ENCODE measurements around the gene IL1F10.

Gene IL1F10

DNA sequence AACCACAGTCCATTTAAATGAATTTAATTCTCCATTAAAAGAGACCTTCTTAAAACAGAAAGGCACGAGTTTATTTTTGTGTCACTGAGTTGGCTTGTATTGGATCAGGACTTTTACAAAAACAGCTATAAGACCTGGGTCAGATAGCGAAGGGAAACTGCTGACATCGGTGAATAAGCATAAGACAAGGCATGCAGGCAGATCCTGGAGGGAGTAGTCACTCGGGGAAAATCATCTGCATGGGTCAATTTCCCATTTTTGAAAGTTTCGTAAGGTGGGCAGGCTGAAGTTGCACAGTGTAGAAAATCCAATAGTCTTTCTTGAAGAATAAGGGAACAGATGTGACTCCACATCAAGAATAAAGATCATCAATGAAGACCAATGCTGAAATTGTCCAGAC, 28.1 kb upstream of the IL1F10 start:
- no peak overlapping the region for H3K4me3 ChIP-seq (ENCODE audit: low read depth, low read length)
- ChIA-PET POLR2A (no interaction called here), CTCF (no interaction called here)
- no peak for DNase-seq (ENCODE audit: low read depth, low spot score)
- TF ChIP-seq, protein P1, sequence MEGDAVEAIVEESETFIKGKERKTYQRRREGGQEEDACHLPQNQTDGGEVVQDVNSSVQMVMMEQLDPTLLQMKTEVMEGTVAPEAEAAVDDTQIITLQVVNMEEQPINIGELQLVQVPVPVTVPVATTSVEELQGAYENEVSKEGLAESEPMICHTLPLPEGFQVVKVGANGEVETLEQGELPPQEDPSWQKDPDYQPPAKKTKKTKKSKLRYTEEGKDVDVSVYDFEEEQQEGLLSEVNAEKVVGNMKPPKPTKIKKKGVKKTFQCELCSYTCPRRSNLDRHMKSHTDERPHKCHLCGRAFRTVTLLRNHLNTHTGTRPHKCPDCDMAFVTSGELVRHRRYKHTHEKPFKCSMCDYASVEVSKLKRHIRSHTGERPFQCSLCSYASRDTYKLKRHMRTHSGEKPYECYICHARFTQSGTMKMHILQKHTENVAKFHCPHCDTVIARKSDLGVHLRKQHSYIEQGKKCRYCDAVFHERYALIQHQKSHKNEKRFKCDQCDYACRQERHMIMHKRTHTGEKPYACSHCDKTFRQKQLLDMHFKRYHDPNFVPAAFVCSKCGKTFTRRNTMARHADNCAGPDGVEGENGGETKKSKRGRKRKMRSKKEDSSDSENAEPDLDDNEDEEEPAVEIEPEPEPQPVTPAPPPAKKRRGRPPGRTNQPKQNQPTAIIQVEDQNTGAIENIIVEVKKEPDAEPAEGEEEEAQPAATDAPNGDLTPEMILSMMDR (IDR thresholded peaks at IDR 0.05; ENCODE audit: insufficient read depth, low read length, missing control alignments) = no peak

DNA sequence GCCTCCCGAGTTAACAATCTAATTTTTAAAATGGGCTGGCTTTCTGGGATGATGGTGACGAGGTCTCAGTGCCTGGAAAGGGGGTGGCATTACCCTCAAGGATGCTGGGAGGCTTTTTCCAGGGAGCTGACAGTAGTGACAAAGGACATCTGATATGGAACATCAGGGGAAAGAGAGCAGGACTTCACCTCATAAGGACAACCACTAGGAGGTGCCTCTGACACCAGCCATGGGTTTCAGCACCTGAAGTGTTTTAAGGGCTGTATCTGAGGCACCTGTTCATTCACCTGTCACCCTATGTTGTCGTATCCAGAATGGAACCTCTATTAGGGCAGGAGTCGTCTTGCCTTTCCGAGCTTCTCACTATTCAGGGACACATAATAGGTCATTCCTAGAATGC, 25.9 kb upstream of the IL1F10 start:
- ChIA-PET POLR2A (no interaction called here), CTCF (no interaction called here)
- TF ChIP-seq, protein P1 (IDR thresholded peaks at IDR 0.05; ENCODE audit: insufficient read depth, low read length, missing control alignments) = no peak
- no peak for DNase-seq (ENCODE audit: low read depth, low spot score)
- no peak overlapping the region for H3K4me3 ChIP-seq (ENCODE audit: low read depth, low read length)

DNA sequence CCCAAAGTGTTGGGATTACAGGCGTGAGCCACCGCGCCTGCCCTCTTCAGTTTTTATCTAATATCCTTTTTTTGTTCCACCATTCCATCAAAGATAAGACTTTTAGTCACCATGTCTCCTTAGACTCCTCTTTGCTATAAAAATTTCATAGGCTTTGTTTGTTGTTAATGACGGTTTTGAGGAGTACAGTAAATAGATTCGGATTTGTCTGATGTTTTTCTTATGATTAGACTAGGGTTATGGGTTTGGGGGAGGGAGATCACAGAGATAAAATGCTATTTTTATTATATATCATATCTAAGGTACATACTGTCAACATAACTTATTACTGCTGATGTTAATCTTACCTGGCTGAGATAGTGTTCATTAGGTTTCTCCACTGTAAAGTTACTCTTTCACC, 21.3 kb upstream of the IL1F10 start:
- CTCF ChIA-PET = no interaction called here
- POLR2A ChIA-PET = no interaction called here
- TF ChIP-seq, protein P1 (IDR thresholded peaks at IDR 0.05; ENCODE audit: insufficient read depth, low read length, missing control alignments) = no peak
- DNase-seq (ENCODE audit: low read depth, low spot score) = no peak
- no peak overlapping the region for H3K4me3 ChIP-seq (ENCODE audit: low read depth, low read length)

DNA sequence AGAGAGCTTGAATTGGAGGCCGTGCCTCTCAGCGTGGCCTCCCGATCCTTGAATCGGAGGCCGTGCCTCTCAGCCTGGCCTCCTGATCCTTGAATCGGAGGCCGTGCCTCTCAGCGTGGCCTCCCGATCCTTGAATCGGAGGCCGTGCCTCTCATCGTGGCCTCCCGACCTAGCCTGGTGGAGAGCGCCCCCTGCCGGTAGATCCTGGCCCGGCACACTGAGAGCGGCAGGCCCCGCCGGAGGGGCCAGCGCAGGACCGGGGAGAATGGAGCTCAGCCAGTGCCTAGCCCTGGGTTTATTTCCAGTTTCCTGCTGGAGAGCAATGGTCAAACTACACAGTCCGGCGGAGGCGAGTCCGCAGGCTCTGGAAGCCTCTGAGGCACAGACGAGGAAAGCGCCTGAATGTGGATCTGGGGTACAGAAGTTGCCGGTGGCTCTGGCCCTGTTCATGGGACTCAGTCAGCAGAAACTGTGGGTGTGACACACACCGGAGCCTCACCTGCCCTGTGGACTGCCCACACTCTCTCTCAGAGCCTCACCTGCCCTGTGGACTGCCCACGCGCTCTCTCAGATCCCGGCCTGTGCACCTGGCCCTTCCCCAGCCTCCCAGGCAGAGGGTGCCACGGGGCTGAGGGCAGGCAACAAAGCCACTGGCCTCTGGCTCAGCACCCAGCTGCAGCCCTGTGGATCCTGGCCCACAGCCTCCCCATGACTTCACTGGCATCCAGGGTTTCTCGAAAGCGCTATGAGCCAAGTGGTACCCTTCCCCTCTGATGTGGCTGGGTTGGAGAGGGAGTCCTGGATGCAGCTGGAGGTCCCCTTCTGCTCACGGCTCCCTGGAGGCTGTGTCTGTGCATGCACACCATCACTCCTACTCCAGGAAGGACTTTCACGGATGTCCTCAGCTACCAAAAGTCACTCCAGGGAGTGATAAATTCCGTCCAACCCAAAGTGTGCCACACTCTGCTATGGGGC, 16.6 kb upstream of the IL1F10 start:
- TF ChIP-seq, protein P1 (IDR thresholded peaks at IDR 0.05; ENCODE audit: insufficient read depth, low read length, missing control alignments) = no peak
- DNase-seq (ENCODE audit: low read depth, low spot score) = no peak
- ChIA-PET CTCF (no interaction called here), POLR2A (no interaction called here)
- H3K4me3 ChIP-seq (ENCODE audit: low read depth, low read length) = no peak overlapping the region

DNA sequence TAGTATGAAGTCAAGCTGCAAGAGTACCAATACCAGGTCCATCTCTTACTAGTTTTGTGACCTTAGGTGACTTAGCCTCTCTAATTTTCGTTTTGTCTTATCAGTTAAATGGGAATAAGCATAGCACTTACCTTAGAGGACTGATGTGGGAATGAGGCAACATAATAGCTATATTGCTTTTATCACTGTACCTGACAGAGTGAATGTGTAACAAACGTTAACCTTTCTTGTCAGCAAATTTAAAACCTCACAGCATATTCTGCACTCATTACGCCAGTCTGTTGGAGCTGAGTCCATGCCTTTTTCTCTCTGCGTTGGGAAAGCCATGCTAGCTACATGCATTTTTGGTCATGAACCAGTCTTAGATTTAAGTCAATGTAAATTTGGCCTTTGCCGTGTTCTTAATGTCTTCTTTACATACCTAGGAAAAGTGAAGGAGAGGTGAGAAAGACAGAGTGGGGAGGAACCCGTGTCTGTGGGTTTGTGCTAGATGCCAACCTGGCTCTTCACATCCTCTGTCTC, 15.3 kb upstream of the IL1F10 start, which contains the start of gene IL36B:
Gene IL36B, minus strand, starts transcription at position 472 of the 522 bp plus-strand sequence.
- POLR2A ChIA-PET = no interaction called here
- CTCF ChIA-PET = no interaction called here

DNA sequence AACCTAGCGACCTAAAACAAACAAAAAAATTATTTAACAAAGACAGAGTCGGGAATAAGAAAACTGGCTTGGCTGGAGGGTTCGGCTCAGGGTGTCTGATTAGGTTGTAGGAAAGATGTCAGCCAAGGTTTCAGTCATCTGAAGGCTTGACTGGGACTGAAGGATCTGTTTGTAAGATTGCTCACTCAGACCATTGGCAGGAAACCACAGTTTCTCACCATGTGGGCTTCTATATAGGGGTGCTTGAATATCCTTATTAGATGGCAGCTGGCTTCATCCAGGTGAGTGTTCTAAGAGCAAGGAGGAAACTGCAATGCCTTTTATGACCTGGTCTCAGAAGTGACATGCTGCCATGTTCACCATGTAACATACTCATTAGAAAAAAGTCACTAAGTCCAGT, 14.1 kb upstream of the IL1F10 start:
- POLR2A ChIA-PET = no interaction called here
- CTCF ChIA-PET = no interaction called here
- no peak overlapping the region for H3K4me3 ChIP-seq (ENCODE audit: low read depth, low read length)
- TF ChIP-seq, protein P1 (IDR thresholded peaks at IDR 0.05; ENCODE audit: insufficient read depth, low read length, missing control alignments) = no peak
- no peak for DNase-seq (ENCODE audit: low read depth, low spot score)

More for the DNA sequence above, 15.3 kb upstream of the IL1F10 start, which contains the start of gene IL36B:
- TF ChIP-seq, protein P1 (IDR thresholded peaks at IDR 0.05; ENCODE audit: insufficient read depth, low read length, missing control alignments) = no peak
- DNase-seq (ENCODE audit: low read depth, low spot score) = no peak
- H3K4me3 ChIP-seq (ENCODE audit: low read depth, low read length) = no peak within 1 kb of the TSS

Data from AG04449 (cell line).